ENCODE measurements around the gene TNPO3.
"Not testable (repeated sequence)": the region's sequence is repeated elsewhere in the genome, so short reads cannot be mapped to it uniquely, and the experiment has no call there.

TNPO3 gene

GRCh38 chr7:129067943-129068548 is 13.1 kb upstream of the TNPO3 start:
- DNase-seq, result no peak

- DNase-seq, result not testable (repeated sequence)
These were observed 12.2 kb upstream of the TNPO3 start for GRCh38 chr7:129067132-129067561.

GRCh38 chr7:129066290-129067131 is 11.6 kb upstream of the TNPO3 start:
- DNase-seq, result no peak

- DNase-seq, result no peak
These were observed 1.1 kb upstream of the TNPO3 start for GRCh38 chr7:129055861-129056464.

GRCh38 chr7:129055294-129055816 is 444 bp upstream of the TNPO3 start:
- no peak for DNase-seq

GRCh38 chr7:129053938-129054437 is 923 bp downstream of the TNPO3 start:
- no peak for DNase-seq

- no peak for DNase-seq
These were observed 2.5 kb downstream of the TNPO3 start for GRCh38 chr7:129052441-129052840.

GRCh38 chr7:129051459-129051858 is 3.5 kb downstream of the TNPO3 start:
- DNase-seq, result not testable (repeated sequence)

- no peak for DNase-seq
These were observed 7.2 kb downstream of the TNPO3 start for GRCh38 chr7:129047761-129048160.

- no peak for DNase-seq
These were observed 9.2 kb downstream of the TNPO3 start for GRCh38 chr7:129045682-129046081.

GRCh38 chr7:129043012-129043411 is 11.9 kb downstream of the TNPO3 start:
- no peak for DNase-seq

- DNase-seq, result no peak
These were observed 13.5 kb downstream of the TNPO3 start for GRCh38 chr7:129041142-129042085.

- DNase-seq, result not testable (repeated sequence)
These were observed 16.4 kb downstream of the TNPO3 start for GRCh38 chr7:129038468-129038867.

- no peak for DNase-seq
These were observed 17.3 kb downstream of the TNPO3 start for GRCh38 chr7:129037585-129037984.

- DNase-seq, result no peak
These were observed 22.9 kb downstream of the TNPO3 start for GRCh38 chr7:129032017-129032416.

- DNase-seq, result no peak
These were observed 24.5 kb downstream of the TNPO3 start for GRCh38 chr7:129030440-129030839.

GRCh38 chr7:129024125-129024524 is 30.8 kb downstream of the TNPO3 start:
- DNase-seq, result no peak

GRCh38 chr7:129021656-129022055 is 33.3 kb downstream of the TNPO3 start:
- no peak for DNase-seq

- no peak for DNase-seq
These were observed 36.9 kb downstream of the TNPO3 start for GRCh38 chr7:129017933-129018538.

- no peak for DNase-seq
These were observed 37.6 kb downstream of the TNPO3 start for GRCh38 chr7:129017264-129017663.

GRCh38 chr7:129014501-129015101 is 40.3 kb downstream of the TNPO3 start:
- DNase-seq, result no peak

Data from CD4-positive, alpha-beta T cell treated with Interleukin-10 for 1 hour (primary cell).